NCI-H2196 treated with DMSO at 0.1 percent for 48 hours (cell line): ENCODE results near the gene CATSPERD.

Experiments
- DNase-seq: peaks from one replicate; lab custom pipeline; 2025; ENCODE audit not compliant: unreplicated experiment; lab: John Stamatoyannopoulos, UW

CATSPERD gene

DNA sequence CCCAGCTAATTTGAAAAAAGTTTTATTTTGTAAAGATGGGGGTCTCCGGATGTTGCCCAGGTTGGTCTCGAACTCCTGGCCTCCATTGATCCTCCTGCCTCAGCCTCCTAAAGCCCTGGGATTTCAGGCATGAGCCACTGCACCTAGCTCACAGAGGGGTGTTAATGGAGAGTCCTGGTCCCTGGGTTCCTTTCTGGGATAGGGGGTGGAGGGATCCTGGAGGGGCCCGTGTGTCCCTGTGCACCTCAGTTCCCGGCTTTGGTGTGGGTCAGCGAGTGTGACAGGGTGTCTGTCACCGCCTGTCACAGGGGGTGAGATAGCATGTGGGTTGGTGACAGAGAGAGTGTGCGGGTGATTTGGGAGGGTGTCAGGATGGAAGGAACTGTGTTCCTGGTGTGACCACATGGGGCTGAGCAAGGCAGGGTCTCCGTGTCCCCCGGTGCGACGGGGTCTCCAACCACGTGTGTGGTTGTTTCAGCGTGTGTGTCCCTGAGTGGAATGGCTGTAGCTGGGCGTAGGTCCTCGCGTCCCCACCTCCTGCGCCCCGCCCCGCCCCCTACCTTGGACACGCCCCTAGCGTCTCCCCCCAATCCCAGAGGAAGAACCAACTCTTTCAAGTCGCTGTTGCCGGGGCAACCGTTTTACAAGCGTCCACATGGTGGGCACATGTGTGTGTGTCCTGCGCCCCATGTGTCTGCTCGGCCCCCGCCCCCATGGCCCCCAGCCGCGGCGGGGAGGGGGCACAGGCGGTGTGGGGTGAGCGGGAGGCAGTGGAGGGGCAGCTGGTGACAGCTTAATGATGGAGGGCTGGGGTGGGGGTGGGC is 81.6 kb downstream of the CATSPERD start:
- no peak for DNase-seq

DNA sequence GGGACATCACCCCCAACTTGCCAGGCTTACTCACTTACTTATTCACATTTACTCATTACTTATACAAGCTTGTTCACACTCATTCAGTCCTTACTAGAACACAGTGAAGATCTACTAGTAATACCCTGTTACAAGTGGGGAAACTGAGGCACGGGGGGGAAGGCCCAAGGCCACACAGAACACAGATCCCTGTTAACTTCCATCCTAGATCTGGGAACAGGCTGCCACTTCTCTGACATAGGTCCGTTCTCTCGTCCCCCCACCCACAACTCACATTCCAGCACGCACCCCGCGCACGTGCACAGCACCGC is 83.0 kb downstream of the CATSPERD start:
- DNase-seq: no peak

DNA sequence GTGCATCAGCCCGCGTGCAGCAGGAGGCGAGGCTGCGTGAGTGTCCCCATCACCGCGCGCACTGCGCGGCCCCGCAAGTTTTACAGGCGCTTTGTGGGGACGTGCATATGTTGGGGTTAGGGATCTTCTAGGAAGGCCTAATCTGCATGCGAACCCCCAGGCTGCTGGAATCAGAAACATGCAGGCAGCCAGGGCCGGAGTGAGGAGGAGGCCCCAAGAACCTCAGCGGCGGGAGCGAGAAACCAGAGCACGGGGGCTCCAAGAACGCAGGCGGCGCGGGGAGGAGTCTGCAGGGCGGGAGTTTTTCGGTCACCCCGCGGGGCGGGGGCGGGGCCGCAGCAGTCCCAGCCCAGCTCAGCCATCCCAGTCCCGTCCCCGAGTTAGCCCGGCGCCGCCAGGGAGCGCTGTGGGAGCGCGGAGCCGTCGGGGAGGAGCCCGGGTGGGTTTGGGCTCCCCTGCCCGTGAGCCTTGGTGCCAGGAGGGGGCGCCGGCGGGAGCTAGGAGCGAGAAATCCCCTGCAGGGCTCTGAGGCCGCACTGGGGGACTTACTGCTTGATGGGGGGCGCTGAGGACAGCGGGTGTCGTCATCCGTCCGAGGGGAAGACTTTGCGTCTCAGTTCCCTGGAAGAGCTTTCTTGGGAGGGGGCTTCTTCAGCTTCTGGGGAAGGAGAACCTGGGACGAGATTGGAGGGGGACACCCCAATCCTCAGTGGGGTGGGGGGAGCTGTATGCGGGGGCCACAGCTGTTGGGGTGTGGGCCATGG is 83.5 kb downstream of the CATSPERD start:
- peak; percentile 91 for DNase-seq

DNA sequence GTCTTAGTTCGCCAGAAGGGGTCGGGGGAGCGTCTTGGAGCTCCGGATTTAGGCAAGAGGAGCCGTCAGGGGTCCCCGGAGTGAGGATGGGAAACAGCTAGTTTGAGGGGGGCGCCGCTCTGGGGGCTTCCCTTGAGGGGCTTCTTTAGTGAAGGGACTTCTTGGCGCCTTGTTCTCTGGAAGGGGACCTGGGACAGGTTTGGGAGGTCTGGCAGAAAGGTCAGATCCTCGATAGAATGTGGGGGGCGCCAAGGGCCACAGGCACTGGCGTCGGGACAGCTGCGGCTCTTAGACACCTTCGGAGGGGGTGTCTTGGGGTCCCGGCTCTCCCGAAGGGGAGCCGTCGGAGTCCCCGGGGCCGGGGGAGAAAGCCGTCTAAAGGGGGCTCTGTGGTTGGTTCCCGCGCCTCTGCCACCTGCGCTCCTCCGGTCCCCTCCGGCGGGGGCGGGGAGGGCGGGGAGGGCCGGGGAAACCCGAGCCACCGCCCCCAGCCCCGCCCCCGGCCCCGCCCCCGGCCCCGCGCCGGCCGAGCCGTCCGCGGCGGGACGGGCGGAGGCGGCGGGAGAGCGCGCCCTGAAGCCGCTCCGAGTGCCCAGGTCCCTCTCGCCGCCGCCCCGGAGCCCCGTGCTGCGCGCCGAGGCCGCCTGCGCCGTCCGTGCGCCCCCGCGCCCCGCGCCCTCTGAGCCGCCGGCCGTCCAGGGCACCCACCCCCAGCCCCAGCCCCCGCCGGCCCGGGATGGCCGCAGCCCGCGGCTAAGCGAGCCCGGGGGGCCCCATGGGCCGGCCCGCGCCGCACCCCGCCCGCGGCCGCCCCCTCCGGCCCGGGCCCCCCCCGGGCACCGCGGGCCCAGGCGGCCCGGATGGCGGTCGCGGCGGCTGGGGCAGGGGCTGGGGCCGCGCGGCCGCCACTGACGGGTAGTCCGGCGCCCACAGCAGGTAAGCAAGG is 84.4 kb downstream of the CATSPERD start, which contains the start of gene NRTN:
NRTN (plus strand) TSS at position 552 of the 946 bp plus-strand sequence. CDS start 19,099 bp downstream, outside the sequence.
- peak; percentile 31 for DNase-seq

DNA sequence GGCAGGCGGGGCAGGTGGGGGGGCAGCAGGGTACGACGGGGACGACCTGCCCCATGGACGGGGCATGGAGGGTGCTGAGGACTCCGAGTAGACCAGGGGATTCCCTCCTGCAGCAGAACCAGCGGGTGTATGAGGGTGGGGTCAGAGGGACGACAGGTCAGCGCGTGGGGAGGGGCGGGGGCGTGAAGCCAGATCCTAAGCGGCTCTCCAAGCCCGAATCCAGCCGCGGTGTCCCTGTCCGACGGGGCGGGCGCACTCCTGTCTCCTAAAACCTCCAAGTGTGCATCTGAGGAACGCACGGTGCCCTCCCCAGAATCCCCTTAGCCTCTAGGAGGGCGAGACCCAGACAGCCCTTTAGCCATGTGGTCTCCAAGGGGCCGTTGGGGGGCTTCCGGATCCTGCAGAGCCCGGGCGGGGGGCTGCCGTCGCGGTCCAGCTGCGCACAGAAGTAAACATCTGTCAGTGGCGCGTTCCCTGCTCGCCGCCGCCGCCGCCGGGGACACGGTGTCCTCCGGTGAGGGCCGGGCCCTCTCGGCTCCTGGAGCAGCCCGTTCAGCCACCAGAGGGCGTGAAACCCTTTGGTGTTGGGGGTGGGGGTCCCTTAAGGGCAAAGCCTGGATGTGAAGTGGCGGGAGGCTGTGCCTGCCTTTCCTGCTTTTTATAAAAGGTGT is 85.2 kb downstream of the CATSPERD start:
- DNase-seq: peak; percentile 49

DNA sequence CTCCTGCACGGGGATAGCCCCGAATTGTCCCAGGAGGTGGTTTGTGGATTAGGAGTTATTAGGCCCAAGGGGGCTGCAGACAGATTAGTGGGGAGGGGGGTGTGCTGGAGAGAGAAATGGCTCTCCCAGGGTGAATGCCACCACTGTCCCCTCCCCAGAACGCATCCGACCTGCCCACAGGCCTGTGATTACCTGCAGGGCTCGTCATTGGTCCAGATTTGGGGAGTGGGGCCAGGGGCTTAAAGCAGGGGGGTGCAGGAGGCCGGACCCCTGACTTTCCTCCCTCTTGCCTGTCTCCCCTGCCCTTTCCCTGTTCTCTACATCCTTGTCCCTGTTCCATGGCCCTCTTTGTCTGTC is 85.7 kb downstream of the CATSPERD start:
- no peak for DNase-seq

DNA sequence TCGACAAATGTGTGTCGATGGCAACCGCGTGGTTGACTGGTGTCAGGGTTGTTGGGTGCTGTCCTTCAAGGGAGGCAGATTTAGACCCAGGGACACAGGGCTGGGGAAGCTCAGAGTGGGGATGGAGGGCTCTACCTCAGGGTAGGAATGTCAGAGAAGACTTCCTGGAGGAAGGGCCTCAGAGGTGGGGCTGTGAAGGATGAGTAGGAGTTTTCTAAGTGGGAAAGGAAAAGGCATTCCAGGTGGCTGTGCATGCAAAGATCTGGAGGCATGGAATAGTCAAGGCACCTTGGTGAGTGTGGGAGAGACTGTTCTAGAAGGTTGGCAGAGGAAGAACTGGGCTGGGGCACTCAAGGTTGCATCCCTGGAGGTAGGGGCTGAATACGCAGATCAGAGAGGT is 86.5 kb downstream of the CATSPERD start:
- DNase-seq: no peak

DNA sequence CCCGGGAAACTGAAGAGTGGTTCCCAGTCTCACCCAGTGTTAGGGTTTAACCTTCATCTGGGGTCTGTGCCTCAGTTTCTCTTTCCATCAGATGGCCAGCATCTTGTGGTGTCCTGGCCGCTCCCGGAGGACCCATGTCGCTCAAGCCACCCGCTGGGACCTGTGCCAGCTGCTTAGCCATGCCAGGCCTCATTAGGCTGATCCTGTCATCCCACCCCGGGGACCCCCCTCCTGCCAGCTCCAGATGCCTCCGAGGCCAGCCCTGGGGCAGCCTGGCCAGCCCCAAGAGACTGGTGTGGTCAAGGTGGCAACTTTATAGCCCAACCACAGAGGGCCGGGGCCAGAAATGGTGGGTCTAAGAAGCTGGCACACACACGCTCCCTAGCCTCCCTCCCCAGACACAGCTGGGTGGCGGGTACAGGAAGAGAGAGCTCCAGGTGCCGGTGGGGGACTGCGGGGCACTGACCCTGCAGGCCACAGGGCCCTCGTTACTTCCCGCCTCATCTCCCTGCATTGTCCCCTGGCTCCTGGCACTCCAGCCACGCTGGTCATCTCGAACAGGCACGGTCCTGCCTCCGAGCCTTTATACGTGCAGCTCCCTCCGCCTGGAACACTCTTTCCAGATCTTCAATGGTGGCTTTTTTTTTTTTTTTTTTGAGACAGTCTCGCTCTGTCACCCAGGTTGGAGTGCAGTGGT is 87.8 kb downstream of the CATSPERD start:
- no peak for DNase-seq

DNA sequence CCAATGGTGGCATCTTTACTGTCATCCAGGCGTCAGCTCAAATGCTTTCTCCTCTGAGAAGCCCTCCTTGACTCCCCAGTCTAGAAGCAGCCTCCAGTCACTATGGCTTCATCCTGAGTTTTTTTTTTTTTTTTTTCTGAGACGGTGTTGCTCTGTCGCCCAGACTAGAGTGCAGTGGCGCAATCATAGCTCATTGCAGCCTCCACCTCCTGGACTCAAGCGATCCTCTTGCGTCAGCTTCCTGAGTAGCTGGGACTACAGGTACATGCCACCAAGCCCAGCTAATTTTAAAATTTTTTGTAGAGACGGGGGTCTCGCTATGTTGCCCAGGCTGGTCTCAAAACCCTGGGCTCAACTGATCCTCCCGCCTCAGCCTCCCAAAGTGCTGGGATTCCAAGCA is 88.6 kb downstream of the CATSPERD start:
- no peak for DNase-seq

DNA sequence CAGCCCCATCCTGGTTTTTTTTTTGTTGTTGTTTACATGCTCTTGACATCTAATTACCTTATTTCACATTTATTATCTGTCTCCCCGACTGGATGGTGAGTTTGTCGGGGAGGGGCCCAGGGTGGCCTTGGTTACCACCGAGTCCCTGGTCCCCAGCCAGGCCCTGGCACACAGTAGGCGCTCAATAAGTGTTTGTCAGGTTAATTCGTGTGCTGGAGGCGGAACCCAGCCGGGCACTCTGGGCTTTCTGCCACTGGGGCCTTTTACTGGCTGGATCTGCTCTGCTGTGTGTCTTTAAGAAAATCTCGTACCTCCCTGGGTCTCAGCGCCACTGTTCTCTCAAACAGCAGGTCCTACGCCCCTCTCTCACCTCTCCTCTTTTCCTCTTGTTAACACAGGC is 89.0 kb downstream of the CATSPERD start:
- DNase-seq: no peak

DNA sequence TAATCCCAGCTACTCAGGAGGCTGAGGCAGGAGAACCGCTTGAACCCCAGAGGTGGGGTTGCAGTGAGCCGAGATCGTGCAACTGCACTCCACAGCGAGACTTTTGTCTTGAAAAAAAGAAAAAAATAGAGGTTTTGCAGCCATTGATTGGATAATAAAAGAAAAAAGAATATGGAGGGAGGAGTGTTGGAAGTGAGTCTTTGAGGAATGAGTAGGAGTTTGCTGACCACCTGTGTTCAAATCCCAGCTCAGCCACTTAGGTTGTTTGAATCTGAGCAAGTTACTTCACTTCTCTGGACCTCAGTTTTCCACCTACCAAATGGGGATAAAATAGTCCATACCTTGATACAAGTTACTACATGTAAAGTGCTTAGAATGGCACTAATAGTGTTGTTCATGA is 90.7 kb downstream of the CATSPERD start:
- no peak for DNase-seq

DNA sequence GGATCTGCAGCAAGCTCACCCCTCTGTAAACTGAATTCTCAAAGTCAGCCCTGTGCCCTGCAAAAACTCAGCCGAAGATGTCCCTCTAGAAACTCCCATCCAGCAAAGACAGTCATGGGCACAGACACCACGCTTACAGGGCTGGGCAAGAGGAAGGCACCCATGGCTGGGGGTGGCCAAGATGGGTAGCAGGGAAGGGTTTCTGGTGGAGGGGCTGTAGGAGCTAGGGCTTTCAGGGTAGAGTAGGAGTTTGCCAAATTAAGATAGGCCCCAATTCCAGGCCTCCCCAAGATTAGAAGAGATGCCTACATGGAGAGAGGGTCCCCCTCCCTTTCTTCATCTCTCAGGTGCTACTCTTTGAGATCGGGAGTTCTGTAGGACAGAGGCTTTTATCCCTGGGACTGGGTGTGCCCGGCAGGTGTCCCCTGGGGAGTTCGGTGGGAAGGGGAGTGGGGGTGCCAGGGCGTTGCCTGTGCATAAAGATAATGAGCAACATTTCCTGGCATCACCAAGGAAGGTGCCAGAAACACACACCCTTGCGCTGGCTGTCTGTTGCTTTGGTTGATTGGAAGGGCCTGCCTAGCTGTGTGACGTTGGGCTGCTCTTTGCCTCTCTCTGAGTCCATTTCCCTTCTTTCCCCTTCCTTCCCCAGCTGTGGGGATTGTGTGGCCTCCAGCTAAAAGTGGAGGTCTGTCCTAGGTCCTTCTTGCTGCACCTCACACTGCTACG is 93.8 kb downstream of the CATSPERD start:
- DNase-seq: no peak

DNA sequence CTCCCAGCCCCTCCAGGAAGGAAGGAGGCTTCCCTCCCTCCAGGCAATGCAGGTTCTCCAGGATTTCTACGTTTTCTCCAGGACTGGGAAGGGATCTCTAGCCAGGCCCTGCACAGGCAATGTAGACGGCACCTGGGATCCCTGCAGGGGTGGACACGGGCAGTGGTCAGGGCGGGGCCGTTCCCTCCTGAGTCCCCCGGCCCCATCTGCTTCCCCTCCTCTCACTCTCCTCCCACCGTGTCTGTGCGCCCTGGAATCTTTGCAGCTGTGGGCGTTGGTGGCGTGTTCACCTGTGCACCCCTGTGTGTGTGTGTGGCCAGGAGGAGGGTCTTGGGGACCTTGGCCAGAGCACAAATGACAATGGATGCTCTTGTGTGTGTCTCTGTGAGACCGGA is 94.4 kb downstream of the CATSPERD start:
- DNase-seq: no peak

DNA sequence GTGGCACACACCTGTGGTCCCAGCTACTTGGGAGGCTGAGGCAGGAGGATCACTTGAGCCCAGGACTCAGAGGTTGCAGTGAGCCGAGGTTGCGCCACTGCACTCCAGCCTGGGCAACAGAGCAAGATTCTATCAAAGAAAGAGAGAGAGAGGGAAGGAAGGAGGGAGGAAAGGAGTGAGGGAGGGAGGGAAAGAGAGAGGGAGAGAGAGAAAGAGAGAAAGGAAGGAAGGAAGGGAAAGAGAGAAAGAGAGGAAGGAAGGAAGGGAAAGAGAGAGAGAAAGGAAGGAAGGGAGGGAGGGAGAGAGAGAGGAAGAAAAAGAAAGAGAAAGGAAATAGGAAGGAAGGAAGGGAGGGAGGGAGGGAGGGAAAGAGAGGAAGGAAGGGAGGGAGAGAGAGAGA is 96.8 kb downstream of the CATSPERD start:
- no peak for DNase-seq

DNA sequence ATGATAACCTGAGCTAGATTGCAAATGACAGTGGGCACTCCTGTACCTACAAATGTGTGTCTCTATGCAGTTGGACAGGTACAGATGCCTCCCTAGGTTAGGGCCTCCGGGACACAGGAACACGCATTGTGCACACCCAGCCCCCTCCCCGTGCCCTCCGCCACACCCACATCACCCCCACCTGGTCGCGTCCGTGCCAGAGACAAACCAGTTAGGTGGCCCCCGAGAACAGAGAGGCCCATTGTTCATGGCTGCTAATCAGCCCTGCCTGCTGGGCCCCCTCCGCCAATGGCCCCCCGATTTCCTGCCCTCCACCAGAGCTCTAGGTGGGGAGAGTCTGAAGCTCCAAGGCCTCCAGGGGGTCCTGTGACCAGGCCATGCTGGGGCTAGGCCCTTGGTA is 98.2 kb downstream of the CATSPERD start:
- no peak for DNase-seq

DNA sequence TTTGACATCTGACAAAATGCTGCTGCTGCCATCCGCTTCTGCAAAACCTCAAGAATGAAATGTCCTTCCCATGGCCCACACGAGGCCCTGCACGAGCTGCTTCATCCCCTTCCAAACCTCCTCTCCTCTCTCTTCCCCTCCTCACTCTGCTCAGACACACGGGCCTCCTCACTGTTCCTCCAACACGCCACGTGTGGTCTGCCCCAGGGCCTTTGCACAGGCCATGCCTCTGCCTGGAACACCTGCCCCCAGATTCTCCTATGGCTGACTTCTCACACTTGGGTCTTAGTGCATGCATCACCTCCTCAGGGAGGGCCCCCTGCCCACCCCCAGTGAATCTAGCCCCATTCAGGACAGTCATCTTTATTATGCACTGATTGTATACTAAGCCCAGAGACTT is 100.3 kb downstream of the CATSPERD start:
- no peak for DNase-seq

DNA sequence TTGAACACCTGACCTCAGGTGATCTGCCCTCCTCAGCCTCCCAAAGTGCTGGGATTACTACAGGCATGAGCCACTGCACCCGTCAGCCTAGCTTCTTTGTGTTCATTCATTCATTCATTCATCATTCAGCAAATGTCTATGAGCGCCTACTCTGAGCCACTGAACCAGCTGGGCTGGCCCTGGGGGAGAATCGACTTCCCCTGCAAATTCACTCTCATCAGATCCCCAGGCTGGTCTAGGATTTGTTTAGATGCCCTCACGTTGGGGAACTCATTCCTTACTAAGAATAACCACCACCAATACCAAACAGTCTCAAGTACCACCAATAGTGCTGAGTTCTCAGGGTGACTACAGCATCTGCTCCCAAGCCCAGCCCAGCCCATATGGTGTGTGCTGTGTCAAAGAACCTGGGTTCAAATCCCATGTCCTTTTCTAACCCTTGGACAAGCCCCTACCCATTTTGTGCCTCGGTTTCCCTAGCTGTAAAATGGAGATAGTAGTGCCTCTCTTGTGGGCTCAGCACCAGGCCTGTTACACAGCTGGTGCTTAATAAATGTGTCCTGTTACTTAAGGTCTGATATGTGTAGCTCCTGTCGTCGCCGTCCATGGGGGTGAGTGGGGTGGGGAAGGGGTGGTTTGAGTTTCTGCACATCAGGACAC is 101.2 kb downstream of the CATSPERD start:
- DNase-seq: no peak

DNA sequence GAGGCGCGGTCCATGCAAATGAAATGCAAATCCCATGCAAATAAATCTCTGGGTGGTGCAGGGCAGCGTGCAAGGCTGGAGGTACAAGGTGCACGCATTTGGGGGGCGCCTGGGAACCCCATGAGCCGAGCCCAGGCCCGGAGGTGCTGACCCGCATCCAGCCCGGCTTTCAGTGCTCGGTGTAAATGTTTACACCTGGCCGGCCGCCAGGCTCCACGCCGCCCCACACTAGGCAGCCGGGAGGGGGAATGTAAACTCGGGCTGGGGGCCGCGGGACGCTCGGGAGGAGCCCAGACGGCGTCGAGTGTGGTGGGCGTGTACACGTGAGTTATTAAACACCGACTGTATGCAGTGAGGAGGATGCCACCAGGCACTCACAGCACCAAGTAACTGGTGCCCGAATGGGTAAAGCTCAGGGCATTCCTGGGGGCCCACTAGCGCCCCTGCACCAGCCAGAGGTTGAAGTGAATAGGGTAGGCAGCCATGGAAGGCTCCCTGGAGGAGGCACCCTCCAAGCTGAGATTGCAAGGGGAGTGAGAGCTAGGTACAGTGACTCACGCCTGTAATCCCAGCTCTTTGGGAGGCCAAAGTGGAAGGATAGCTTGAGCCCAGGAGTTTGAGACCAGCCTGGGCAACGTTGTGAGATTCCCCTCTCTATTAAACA is 101.9 kb downstream of the CATSPERD start:
- no peak for DNase-seq
